K562 (cell line): ENCODE data around the gene SLC7A9. TPM values are rescaled to one million over a fixed set of nuclear protein-coding genes. Genes with fewer than 3 reads are reported as not detected.

Experiments used
- ATAC-seq: fragments of 200-7000 bp; cut with Tn5 transposase; 3 replicates; pipeline ENCODE4 v1.9.1; 2020; ENCODE audit warnings: moderate library complexity
- BruUV-seq: library from RNA; stranded (reverse); fragments of 400-500 nt; replicated peaks from 2 replicates; lab custom pipeline; 2021; lab: Mats Ljungman, UMichigan
- CTCF ChIA-PET: fragments of 300-600 bp; formaldehyde crosslinking; extraction: SDS; loops from one replicate; lab custom pipeline; 2021; ENCODE audit warnings: low intra/inter-chr PET ratio; lab: Yijun Ruan, JAX
- POLR2A ChIA-PET: fragments of 300-600, 350-650 bp; sonication (Branson Sonifier 250); formaldehyde crosslinking; extraction: SDS; loops from one replicate; lab custom pipeline; 2021; ENCODE audit warnings: antibody characterized with exemption, inconsistent platforms; lab: Yijun Ruan, JAX
- DNase-seq, 4 experiments: peaks; one replicate each; pipeline versions ENCODE4 v3.0.0 to v3.0.0-alpha.2; 2011 to 2018; ENCODE audit warnings: low spot score in 3 of 4, mixed read lengths in 3 of 4; ENCODE audit errors: extremely low read depth in 1 of 4
- FAIRE-seq: peaks from 2 replicates; lab custom pipeline; 2011; peaks lifted over from hg19 to GRCh38; lab: Jason Lieb, UNC
- H2AFZ ChIP-seq: 2 replicates; pipeline ENCODE4 v1.6.0; 2011; ENCODE audit warnings: low read depth, low read length, control low read depth, inconsistent platforms
- H3K27ac ChIP-seq: fragments of 200-600 bp; 3 replicates; pipeline ENCODE4 v1.8.0; 2011; ENCODE audit warnings: low read depth, mild to moderate bottlenecking, control low read depth, inconsistent platforms, low read length, moderate library complexity, mixed read lengths; ENCODE audit errors: extremely low read depth
- H3K27me3 ChIP-seq, 2 experiments: fragments of 300-600 bp in 1 of 2; 2 replicates in 1 of 2; 3 replicates in 1 of 2; pipeline versions ENCODE4 v1.6.0 to v1.8.0; 2011; ENCODE audit warnings: inconsistent platforms in 2 of 2, low read length in 2 of 2, mild to moderate bottlenecking in 1 of 2, mixed read lengths in 1 of 2, moderate library complexity in 1 of 2; ENCODE audit not compliant: control insufficient read depth in 2 of 2, insufficient read depth in 2 of 2
- H3K36me3 ChIP-seq: fragments of 300-600 bp; 3 replicates; pipeline ENCODE4 v1.8.0; 2011; ENCODE audit warnings: mild to moderate bottlenecking, low read length, inconsistent platforms; ENCODE audit not compliant: control insufficient read depth, insufficient read depth
- H3K4me1 ChIP-seq, 2 experiments: fragments of 200-600 bp in 1 of 2; replicated peaks in 1 of 2; 2 replicates in 1 of 2; 3 replicates in 1 of 2; pipeline versions ENCODE4 v1.5.1 to v1.8.0; 2011; ENCODE audit warnings: inconsistent platforms in 2 of 2, low read length in 2 of 2, mild to moderate bottlenecking in 1 of 2, mixed read lengths in 1 of 2, moderate library complexity in 1 of 2; ENCODE audit not compliant: control insufficient read depth in 2 of 2, insufficient read depth in 2 of 2
- H3K4me2 ChIP-seq: 2 replicates; pipeline ENCODE4 v1.6.1; 2011; ENCODE audit warnings: low read length, control low read depth, inconsistent platforms, mixed read lengths; ENCODE audit not compliant: insufficient read depth
- H3K4me3 ChIP-seq: fragments of 200-600 bp; sonication (generic), shearing (Covaris generic); 2 replicates; pipeline ENCODE4 v1.5.1; 2016; ENCODE audit warnings: control low read depth, inconsistent platforms
- H3K79me2 ChIP-seq: fragments of 200-600 bp; 3 replicates; pipeline ENCODE4 v1.8.0; 2011; ENCODE audit warnings: low read length, inconsistent platforms; ENCODE audit not compliant: control insufficient read depth, insufficient read depth
- H3K9ac ChIP-seq, 2 experiments: 2 replicates each; pipeline versions ENCODE4 v1.6.0 to v1.6.1; 2011; ENCODE audit warnings: low read depth in 2 of 2, low read length in 2 of 2, control low read depth in 1 of 2, inconsistent platforms in 1 of 2, mild to moderate bottlenecking in 1 of 2, mixed read lengths in 1 of 2; ENCODE audit not compliant: insufficient read depth in 1 of 2
- H3K9me1 ChIP-seq: one replicate; pipeline ENCODE4 v1.6.0; 2011; ENCODE audit warnings: inconsistent platforms, mild to moderate bottlenecking, low read length, moderate library complexity; ENCODE audit not compliant: control insufficient read depth, insufficient read depth
- H3K9me3 ChIP-seq: replicated peaks from 2 replicates; pipeline ENCODE4 v1.5.1; 2011; ENCODE audit warnings: low read depth, low read length, inconsistent platforms; ENCODE audit not compliant: control insufficient read depth, insufficient read depth
- H4K20me1 ChIP-seq: replicated peaks from 2 replicates; pipeline ENCODE4 v1.6.1; 2011; ENCODE audit warnings: low read length, inconsistent platforms, mixed read lengths; ENCODE audit not compliant: control insufficient read depth, insufficient read depth
- RBM17 ChIP-seq: fragments of 200-400 bp; formaldehyde crosslinking; IDR thresholded peaks from 2 replicates; pipeline ENCODE4 v1.6.1; 2017; ENCODE audit warnings: low read depth, mild to moderate bottlenecking, low read length, borderline replicate concordance
- ZNF436 ChIP-seq: fragments of 250-450, 450-650 bp; sonication (Bioruptor Pico); formaldehyde crosslinking; IDR thresholded peaks from 2 replicates; pipeline ENCODE4 v1.7.0; 2020; ENCODE audit warnings: mild to moderate bottlenecking
- WGBS: fragments of 100-300 bp; shearing (Covaris generic); methylation state at CpG from one replicate; pipeline ENCODE4 v1.1.6; 2016; ENCODE audit warnings: low coverage, mixed read lengths; ENCODE audit not compliant: insufficient coverage; ENCODE audit errors: missing lambda C conversion rate; 5-methylcytosine and 5-hydroxymethylcytosine counted together
- in situ Hi-C: fragments of 300-500 bp; cut with MboI; formaldehyde crosslinking; loops from 4 replicates; pipeline ENCODE4 v1.15.0; 2018; ENCODE audit warnings: inconsistent platforms, mixed read lengths
- intact Hi-C: fragments of 100-400 bp; cut with micrococcal nuclease; formaldehyde crosslinking; loops from 2 replicates; pipeline ENCODE4 v1.14.2; 2022
- polyA plus RNA-seq, 8 experiments: library from polyadenylated mRNA; depleted of rRNA in 4 of 8; stranded (reverse) in 5 of 8; unstranded in 3 of 8; fragments of >200 nt; fragmentation: Nextera tagmentation in 2 of 8; fragmentation: Illumina TruSeq in 1 of 8; extraction: Ambion mirVana in 2 of 8; extraction: Trizol in 1 of 8; gene quantifications; 2 replicates each; pipeline versions ENCODE4 v1.2.1 to v1.2.3, GENCODE V29; 2011 to 2014; ENCODE audit warnings: inconsistent platforms in 1 of 8, missing spikeins in 1 of 8
- total RNA-seq, 7 experiments: library from RNA; depleted of rRNA in 6 of 7; stranded (reverse); fragments of >200 nt in 6 of 7; fragmentation: Illumina TruSeq in 2 of 7; extraction: Trizol in 2 of 7; gene quantifications; 2 replicates each; pipeline versions ENCODE4 v1.2.1 to v1.2.3, GENCODE V29; 2011 to 2021; ENCODE audit warnings: low replicate concordance in 1 of 7
- TF ChIP-seq, protein P1 (sequence below): IDR thresholded peaks from 2 replicates; pipeline ENCODE4 v1.6.1; 2012; ENCODE audit warnings: low read depth, low read length, improper control_type of control experiment, borderline replicate concordance
- TF ChIP-seq, protein P2 (sequence below): sonication (generic); formaldehyde crosslinking; IDR thresholded peaks from 2 replicates; pipeline ENCODE4 v1.8.0; 2022; ENCODE audit warnings: mild to moderate bottlenecking, low read depth, missing genetic modification reagents

SLC7A9 gene
- total and polyA plus RNA-seq, 9 of the 15 experiments (the other 6 are each of a cell fraction or from before 2014, with no cell fraction given): not detected

DNA sequence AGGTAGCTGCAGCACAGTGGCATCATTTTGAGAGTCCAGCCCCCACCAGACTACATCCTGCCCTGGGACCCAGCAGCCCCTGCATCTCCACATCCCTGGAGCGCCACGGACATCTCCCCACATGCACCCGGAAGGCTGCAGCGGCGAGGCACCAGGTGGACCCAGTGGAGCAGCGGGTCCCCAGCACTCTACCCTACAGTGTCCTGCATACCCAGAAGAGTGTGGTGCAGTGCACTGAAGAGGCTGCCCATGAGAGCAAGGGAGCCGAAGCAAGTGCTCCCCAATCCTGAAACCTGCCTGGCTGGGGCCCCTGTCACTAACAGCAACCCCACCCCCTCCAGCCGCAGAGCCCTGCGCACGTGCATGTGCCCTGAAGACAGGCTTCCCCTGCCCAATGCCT, 21.3 kb upstream of the SLC7A9 start:
- TF ChIP-seq RBM17: no peak
- no peak for TF ChIP-seq ZNF436
- TF ChIP-seq, protein P1, sequence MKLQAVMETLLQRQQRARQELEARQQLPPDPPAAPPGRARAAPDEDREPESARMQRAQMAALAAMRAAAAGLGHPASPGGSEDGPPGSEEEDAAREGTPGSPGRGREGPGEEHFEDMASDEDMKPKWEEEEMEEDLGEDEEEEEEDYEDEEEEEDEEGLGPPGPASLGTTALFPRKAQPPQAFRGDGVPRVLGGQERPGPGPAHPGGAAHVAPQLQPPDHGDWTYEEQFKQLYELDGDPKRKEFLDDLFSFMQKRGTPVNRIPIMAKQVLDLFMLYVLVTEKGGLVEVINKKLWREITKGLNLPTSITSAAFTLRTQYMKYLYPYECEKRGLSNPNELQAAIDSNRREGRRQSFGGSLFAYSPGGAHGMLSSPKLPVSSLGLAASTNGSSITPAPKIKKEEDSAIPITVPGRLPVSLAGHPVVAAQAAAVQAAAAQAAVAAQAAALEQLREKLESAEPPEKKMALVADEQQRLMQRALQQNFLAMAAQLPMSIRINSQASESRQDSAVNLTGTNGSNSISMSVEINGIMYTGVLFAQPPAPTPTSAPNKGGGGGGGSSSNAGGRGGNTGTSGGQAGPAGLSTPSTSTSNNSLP: no peak
- TF ChIP-seq, protein P2, sequence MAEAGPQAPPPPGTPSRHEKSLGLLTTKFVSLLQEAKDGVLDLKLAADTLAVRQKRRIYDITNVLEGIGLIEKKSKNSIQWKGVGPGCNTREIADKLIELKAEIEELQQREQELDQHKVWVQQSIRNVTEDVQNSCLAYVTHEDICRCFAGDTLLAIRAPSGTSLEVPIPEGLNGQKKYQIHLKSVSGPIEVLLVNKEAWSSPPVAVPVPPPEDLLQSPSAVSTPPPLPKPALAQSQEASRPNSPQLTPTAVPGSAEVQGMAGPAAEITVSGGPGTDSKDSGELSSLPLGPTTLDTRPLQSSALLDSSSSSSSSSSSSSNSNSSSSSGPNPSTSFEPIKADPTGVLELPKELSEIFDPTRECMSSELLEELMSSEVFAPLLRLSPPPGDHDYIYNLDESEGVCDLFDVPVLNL (CRISPR knock-in tag): no peak
- Histone ChIP-seq H4K20me1 (no peaks in the 10 kb centered on the region), H3K27me3 (no peaks in the 10 kb centered on the region; a peak in 1 of 5 replicates), H3K4me2 (no peak overlapping the region), H3K4me3 (no peak overlapping the region), H3K9me3 (peaks cover 3% of the 10 kb centered on the region), H3K4me1 (no peaks in the 10 kb centered on the region), H3K27ac (no peak overlapping the region), H3K9me1 (no peaks in the 10 kb centered on the region), H2AFZ (no peak overlapping the region), H3K36me3 (no peaks in the 10 kb centered on the region), H3K79me2 (no peaks in the 10 kb centered on the region), H3K9ac (no peak overlapping the region)
- no peak for ATAC-seq
- POLR2A ChIA-PET: no interaction called here
- no peak for DNase-seq
- CTCF ChIA-PET: no interaction called here
- WGBS: 13% methylated on average over 10 of the region's 10 CpGs
- in situ Hi-C loops: no loop called here
- intact Hi-C loops: no loop called here
- BruUV-seq: no TSS peak
- no peak for FAIRE-seq
